EH (cell line): ENCODE data around the gene C1QTNF5.

Source experiments
- DNase-seq: peaks from one replicate; pipeline ENCODE4 v3.0.0-alpha.2; 2015; ENCODE audit warnings: low read depth

C1QTNF5 gene

DNA sequence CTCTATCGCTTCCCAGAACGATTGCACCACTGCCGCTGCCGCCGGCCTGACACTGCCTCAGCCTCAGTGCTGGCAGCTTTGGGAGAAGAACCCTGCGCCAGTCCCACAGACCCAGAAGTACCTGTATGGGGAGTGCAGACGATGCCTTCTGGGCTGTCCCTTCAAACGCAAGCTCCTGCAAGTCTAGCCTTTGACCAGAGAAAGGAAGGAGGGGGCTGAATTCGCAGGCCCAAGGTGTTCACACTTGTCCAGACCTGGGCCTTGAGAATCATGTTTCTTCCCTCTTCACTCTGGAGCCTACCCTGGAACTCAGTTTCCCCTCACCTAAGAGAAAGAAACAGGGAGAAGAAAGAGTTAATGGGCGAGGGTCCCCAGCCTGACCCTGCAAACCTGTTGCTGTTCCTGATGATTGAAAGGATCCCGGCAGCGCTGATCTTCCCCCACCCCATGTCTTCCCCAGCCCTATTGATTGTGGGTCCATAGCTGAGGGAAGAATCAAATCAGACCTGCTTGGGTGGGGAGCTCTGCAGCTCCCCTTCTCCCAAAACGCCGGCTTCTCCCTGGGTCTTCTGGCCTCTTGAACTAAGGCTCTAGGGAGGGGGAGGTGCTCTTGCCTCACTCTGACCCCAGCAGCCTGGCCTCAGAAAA is 23.0 kb downstream of the C1QTNF5 start:
- DNase-seq: no peak

GRCh38 chr11:119316729-119317591 is 23.7 kb downstream of the C1QTNF5 start, which contains the start of gene MCAM:
MCAM (minus strand) TSS chr11:119317130; CDS start chr11:119317101, 29 bp downstream.
- DNase-seq: peak; percentile 54

GRCh38 chr11:119316016-119316728 is 24.5 kb downstream of the C1QTNF5 start:
- peak; percentile 44 for DNase-seq

- DNase-seq: peak; percentile 56
These were observed 25.3 kb downstream of the C1QTNF5 start for GRCh38 chr11:119315131-119316015.

GRCh38 chr11:119314726-119315125 is 26.0 kb downstream of the C1QTNF5 start:
- no peak for DNase-seq

- DNase-seq: no peak
These were observed 30.0 kb downstream of the C1QTNF5 start for GRCh38 chr11:119310682-119311052.

DNA sequence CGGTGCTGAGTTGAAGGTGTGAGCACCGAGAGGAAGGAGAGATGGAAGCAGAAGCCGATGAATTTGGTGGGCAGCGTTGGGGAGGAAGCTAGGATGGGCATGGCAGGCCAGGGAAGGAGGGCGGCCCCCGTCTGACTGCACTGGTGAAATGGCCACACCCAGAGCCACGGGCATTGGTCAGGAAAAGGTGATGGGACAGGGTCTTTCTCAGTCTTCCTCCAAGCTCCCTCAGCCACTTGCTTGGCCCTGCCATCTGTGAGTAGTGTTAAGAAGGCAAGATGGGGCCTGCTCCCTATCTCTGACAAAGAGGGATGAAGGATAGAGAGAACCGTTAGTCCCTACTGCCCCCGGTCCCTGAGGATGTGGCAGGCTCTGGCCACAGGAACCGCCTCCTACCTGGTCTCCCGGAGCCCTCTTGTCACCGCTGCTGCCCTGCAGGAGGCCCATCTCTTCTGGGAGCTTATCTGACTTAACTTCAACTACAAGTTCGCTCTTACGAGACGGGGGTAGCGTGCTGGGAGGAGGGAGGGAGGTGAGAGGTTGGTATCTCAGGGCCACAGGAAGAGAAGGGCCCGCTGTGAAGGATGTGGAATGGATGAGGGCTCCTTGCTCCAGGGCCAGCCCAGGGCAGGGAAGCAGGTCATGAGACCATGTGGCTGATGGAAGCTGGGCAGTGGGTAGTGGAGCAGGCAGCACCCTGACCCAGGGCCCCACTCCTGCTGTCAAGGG is 30.6 kb downstream of the C1QTNF5 start:
- no peak for DNase-seq

GRCh38 chr11:119309411-119309810 is 31.3 kb downstream of the C1QTNF5 start:
- DNase-seq: no peak

DNA sequence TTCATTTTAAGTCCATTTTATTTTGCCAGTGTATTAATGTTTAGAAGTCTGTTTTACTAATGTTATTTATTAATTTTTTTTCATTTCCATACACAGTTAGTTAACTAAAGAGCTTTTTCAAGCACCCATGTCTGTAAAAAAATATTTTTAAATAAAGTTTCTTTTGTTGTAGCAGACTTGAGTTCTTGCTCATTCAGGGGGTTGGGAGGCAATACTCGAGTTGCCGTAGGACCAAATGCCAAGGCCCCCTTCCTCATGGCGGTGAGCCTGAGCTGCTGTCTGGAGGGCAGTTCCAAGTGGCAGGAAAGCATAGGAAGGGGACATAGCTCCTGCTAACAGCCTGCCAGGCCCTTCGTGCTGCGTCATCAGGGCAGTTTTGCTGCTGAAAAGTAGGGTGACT is 32.7 kb downstream of the C1QTNF5 start:
- DNase-seq: no peak

DNA sequence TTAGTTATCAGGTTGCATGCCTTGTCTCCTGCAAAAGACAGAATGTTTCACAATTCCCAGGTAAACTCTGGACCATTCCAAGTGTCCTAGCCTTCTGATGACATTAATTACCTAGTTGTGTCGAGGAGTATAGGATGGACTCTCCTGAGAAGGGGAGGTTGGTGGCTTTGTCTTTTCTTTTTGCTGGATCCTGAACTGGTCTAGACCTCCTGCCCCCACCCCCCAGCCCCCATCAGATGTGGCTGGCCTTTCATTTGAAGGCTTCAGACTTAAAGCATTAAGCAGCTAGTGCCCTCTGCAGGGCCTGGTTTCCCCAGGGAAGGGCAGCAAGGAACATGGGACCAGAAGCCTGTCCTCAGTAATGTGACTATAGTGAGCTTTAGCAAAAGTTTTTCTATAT is 33.5 kb downstream of the C1QTNF5 start:
- peak; percentile 26 for DNase-seq

DNA sequence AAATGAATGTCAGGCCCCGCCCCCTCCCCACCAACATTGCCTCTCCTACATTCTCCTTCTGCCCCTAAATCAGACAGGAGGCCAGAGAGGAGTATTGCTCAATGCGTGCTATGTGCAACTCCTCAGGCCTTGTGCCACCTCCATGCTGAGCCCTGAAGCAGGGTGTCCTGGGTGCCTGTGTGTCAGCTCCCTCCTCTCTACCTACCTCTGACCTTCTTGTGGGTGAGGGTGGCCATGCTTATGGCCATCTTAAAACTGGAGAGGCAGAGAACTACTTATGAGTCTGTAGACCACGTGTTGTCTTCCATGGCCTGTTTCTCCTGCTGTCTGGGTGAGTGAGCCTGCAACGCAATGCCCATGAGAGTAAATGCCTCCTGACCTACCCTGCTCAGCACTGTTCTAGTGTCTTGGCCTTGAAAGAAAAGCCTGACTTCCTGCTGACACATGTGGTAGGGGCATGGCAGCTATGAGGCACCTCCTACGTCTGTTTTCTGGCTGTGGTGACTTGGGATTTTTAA is 34.3 kb downstream of the C1QTNF5 start:
- peak; percentile 46 for DNase-seq

GRCh38 chr11:119305556-119306372 is 34.9 kb downstream of the C1QTNF5 start:
- DNase-seq: no peak

DNA sequence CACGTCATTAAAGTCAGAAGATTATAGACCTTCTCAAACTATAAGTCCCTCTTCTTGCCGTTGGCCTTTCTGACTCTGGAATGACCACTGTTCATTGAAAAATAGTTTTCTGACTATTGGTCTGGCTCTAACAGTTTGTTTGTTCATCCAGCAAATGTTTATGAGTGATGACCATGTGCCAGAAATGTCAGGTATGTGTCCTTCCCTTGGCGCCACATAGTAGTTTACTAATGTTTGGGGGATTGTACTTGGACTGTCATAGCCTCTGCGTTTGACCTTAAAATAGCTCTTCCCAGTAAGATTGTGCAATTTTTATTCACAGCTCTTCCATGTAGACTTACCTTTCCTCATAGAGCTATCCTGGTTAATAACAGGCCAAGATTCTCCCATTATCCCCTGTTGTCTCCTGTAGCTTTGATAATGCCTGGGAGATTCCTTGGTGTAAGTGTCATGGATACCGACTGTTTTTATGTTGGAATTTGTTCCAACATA is 37.4 kb downstream of the C1QTNF5 start:
- peak; percentile 24 for DNase-seq

GRCh38 chr11:119300198-119300964 is 40.3 kb downstream of the C1QTNF5 start:
- no peak for DNase-seq

DNA sequence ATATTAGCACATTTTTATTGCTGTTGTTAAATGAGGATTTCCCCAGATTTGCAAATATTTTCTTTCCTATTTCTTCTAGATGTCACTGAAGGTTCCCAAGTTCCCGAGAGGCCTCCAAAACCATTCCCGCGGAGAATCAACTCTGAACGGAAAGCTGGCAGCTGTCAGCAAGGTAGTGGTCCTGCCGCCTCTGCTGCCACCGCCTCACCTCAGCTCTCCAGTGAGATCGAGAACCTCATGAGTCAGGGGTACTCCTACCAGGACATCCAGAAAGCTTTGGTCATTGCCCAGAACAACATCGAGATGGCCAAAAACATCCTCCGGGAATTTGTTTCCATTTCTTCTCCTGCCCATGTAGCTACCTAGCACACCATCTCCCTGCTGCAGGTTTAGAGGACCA is 41.3 kb downstream of the C1QTNF5 start:
- no peak for DNase-seq

- DNase-seq: peak; percentile 18
These were observed 42.0 kb downstream of the C1QTNF5 start for GRCh38 chr11:119298726-119299125.

DNA sequence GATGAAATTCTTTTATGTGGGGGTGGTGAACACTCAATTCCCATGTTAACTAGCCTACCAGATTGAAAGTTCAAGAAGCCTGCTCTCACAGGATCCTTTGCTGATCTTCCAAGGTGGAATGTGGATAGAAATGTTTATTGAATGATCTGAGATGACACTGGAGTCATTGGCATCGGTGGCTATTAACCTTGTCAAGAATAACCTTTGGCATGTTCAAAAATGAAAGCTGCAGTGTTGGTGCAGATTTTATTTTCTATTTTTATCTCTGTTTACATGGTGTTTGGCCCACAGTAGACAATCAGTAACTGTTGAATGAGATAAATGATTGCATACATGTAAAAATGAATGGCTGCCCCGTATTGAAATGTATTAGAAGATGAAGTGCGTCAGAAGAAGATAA is 42.7 kb downstream of the C1QTNF5 start:
- DNase-seq: no peak

DNA sequence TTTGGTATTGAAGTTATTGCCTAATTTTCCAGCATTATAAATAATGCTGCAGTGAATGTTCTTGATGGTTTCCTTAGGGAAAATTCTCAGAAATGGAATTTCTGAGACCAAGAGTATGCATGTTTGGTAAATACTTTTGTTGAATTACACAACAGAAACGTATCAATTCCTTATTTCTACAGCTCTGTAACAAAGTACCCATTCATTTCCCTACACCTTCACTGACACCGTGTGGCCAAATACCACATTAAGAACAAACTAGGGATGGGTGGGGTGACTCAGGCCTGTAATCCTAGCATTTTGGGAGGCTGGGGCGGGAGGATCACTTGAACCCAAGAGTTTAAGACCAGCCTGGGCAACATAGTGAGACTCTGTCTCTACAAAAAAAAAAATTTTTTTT is 45.5 kb downstream of the C1QTNF5 start:
- DNase-seq: peak; percentile 27

DNA sequence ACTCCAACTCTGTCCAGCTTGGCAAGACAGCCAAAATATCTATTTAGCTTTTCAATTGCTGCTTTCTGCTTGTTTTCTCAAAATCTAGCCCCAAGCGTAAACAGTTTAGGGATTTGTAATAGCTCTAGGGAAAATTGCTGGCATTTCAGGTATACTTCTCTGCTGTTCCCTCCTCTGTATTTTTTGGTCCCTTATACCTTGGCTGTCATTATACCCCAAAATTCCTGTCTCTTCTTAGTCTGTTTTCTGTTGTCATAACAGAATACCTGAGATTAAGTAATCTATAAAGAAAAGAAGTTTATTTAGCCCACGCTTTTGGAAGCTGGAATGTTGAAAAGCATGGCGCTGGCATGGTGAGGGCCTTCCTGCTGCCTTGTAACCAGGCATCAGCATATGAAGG is 47.2 kb downstream of the C1QTNF5 start:
- no peak for DNase-seq
